Activated CD8-positive, alpha-beta memory T cell treated with anti-CD3 and anti-CD28 coated beads for 48 hours (primary cell): Measurements from ENCODE around the gene LLGL2.
"Not testable (repeated sequence)": the region's sequence is repeated elsewhere in the genome, so short reads cannot be mapped to it uniquely, and the experiment has no call there.

ENCODE experiments used
- DNase-seq, 3 experiments: peaks; one replicate each; pipeline ENCODE4 v3.0.0-alpha.2; 2020; ENCODE audit warnings: low read depth in 2 of 3, low spot score in 2 of 3

LLGL2 gene

DNA sequence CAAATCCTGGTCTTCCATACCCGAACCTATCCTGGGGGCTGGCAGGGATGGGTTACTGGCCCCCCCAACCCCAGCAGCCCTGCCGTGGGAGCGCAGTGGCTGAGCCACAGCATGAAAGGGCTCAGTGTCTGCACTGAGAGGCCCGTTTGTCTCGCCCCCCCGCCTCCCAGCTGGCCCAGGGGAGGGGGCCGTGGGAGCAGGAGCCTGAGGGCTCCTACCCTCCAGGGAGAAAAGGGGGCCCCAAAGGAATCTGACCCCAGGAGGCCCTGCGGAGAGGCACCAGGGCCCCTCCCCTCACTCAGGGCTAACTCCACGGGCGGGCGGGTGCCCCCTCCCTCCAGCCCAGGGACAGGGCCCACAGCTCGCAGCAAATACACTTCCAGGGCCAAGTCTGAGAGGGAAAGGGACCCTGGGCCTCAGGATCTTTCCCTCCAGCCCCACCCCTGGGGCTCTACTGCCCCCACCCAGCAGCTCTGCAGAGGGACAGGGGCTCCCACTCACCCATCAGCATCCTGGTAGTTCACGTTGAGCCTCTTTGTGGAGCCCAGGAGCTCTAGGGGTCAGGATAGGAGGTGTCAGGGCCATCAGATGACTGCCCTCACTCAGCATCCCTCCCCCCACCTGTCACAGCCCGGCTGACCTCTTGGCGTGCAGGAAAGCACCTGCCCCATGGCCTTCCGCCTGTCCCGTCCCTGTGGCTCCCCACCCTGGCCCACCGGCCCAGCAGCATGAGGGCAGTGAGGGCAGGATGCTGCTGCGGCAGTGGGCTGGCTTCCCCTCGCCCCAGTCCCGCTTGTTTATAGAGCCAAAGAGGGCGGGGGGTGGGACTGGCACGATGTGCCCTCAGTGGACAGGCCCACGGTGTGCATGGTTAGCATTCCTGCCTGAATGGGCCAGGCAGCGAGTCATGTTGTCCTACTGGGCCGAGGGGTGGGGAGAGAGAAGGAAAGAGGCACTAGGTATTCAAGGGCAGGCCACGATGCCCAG lies 17.5 kb upstream of the LLGL2 start:
- DNase-seq, result no peak

DNA sequence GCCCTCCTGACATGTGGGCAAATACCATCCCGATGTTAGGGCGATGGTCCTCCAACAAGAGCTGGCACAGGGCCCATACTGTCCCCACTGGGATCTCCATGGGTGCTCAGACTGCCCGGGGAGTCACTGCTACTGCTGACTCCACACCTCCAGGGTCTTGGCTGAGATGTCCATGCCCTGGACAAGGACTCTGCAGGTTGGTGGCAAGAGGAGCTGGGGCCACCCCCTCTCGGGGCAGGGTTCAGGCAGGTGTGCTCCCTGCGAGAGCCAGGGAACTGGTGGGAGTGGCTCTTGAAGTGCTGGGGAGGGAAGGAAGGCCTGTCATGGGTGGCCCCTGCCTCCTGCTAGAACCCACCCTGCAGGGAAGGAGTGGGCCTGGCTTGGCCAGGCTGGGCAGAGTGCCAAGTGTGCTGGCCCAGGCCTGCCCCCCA lies 16.6 kb upstream of the LLGL2 start:
- DNase-seq, result no peak

DNA sequence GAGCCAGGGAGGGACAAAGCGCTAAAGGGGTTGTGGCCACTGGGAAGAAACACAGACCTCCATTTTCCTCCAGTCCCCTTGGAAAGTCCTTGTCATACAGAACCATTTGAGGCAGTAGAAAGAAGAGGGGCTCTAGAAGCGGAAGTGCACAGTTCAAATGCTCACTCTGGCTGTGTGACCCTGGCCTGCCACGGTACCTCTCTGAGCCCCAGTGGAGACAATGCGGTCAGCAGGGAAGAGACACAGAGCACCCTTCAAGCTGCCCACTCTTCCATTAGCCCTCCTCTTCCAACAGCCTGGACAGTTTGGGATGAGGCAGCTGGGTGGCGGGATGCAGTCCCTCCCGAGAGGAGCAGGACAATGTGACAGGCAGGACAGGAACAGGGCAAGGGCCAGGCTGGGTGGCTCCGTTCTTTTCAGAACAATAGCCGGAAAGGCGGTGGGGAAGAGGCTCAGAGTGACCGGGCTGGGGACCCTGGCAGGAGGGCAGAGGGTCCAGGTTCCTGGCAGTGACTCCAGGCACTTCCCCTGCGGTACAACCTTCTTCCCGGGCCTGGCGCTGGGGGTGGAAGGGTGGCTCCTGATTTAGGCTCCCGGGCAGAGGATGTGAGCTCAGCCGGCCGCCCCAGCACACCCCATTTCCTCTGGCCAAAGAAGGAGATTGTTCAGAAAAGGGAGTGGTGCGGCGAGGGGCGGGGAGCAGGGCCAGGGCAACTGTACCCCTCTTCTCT lies 15.8 kb upstream of the LLGL2 start:
- no peak for DNase-seq

DNA sequence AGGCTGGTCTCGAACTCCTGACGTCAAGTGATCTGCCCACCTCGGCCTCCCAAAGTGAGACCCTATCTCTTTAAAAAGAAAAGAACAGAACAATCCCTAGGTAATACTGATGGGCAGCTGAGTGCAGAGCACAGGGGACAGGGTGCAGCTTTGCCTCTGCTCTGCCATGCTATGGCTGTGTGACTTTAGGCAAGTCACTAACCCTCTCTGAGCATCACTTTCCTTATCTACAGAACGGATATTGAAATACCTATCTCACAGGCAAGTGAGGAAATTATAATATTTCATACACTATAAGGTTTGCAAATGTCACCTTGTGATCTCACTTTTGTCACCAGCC lies 14.3 kb upstream of the LLGL2 start:
- DNase-seq, result no peak

DNA sequence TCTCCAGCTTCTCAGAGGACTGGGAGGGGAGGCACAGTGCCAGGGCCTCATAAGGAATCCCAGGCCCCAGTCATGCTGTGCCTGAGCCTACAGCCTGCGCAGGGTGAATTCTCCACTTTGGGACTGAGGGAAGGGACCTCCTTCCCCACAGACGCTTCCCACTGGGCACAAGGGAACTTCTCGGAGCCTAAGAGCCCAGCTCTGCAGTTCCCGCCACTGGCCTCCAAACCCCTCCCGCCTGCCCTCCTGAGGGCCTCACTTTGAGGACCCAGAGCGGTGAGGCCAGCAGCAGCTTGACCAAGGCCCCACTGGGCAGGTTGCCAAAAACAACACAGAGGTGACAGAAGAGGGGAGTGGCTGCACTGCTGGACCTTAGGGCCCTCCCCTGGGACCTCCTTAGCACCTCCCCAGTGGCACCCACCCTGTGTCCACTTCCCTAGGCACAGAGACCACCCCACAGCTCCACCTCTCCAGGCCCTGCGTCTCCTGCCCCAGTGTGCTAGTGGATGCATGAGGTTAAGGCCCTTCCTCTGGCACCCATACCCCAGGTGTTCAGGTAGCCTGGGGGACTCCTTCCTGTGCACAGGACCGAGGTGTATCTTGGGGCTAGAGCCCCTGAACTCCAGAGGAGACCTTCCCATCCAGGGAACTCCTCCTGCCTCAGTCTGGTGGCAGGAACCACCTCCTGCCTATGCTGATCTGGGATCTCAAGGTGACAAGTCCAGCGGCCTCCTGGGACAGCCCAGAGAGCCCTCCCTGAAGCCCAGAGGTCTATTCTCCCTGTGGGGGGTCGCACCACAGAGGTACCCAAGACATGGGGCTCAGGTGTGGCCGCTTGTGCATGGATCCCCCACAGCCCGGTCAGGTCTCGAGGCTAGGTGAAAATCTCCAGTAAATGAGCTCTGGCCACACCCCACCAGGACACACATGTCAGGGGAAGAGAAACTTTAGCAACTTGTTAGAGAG lies 13.6 kb upstream of the LLGL2 start:
- no peak for DNase-seq

DNA sequence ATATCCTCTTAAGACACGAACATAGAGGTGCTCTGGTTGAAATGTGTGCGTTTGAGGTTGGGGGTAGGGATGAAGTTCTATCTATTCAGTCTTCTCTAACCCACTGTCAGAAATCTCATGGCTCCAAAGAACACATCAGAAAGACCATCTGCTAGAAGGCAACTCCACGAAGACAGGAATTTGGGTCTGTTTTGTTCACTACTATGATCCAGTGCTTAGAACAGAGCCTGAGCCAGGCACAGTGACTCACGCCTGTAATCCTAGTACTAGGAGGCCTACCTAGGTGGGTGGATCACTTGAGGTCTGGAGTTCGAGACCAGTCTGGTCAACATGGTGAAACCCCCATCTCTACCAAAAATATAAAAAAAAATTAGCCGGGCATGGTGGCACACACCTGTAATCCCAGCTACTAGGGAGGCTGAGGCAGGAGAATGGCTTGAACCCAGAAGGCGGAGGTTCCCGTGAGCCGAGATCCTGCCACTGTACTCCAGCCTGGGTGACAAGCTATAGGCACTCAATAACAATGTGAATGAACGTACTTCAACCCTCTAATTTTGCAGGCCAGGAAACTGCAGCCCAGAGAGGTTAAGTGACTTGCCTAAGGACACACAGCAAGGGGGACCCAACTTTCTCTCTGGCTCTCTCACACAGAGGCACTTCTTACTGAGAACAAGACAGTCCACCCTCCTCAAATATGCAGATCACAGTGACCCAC lies 12.4 kb upstream of the LLGL2 start:
- no peak for DNase-seq

DNA sequence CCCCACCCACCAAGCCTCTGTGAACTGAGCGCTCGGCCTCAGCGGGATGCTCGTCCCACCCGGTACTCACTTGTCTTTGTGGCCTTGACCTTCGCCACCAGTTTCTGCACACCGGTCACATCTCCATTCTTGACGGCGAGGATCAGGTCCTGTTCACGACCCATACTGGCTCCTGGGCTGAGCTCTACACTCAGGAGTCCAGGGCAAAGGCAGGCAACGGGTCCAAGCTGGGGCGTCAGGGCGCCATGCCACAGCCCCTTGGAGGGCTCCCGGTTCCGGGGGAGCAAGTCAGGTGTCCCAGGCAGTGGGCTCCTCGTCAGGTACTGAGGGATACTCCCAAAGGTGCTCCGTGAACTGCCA lies 11.9 kb upstream of the LLGL2 start:
- no peak for DNase-seq

DNA sequence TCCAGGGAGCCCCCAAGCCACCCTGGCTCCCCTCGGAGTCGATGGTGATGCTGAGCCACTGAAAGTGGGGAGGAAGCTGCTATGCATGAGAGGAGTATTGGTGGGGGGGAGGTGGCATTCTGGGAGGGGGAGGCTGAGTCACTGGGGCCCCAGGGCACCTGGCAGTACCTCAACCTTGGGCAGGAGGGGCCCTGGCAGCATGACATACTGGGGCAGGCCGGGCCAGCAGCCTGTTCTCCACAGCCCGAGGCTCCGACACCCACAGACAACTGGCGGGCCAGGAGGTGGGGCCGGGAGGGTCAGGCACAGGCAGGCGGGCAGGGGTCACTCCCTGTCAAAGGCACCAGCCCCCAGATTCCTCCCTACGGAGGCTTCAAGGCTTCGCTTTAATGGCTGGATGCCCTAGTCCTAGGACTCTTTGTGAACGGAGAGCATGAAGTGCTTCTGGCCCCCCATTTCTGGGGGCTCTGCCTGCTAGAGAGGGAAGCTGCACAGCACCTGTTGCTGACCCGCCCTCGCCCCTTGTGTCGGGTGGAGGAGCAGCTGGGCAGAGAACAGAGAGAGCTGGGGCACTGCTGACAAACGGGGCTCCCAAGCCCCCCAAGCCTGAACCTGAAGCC lies 11.1 kb upstream of the LLGL2 start:
- no peak for DNase-seq

DNA sequence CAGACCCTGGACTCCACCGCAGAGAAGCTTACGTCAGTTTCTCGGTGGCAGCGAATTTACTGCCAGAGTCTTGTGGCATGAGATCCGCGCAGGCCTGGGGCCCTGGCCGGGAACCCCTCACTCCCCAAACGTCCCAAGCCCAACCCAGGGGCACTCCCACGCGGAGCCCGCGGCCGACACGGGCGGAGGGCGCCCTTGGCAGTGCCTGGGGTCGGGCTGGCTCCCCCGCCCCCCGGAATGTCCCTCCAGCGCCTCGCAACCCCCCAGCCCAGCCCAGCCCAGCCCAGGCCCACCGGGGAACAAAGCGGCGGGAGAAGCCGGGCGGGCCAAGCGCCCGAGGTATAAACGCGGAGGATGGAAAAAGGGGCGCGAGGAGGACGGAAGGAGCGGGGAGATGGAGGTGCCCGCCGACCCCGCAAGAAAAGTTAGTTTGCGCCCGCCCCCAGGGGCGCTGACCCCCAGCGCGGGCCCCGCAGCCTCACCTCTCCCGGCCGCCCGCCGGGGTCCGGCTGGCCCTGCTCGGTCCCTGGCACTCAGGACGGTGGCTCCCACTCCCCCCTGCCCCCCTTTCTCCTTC lies 10.5 kb upstream of the LLGL2 start:
- DNase-seq, result no peak

DNA sequence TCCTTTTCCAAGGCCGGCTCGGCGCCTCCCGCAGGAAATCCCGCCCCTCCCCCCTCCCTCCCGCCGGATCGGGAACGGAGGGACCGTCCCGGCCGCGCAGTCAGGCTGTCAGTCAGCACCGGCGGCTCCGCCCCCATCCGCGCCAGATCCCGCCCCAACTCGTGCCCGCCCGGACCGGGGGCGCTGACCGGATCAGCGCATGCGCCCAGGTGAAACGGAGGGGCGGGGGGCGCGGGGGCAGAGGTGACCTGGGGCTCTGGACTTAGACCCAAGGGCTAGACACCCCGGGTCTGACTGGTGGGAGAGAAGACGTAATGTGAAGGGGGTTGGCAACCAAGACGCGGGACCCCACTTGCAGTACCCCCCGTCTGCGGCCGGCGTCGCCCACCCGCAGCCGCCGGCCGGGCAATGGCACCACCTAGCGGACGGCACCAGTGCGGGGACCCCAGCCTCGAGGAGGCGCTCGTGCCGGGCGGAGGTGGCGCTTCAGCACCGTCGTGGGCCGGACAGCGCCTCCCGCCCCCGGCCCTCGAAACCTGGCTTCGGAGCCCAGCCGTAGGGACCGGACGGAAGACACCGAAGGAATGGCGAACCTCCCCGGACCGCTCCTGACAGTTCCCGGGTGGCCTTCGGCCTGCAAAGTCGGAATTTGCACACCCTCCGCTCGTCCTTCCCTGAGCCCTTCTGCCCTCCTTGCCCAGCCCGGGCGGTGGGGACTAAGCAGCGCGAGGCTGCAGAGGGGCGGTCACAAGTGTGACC lies 9.8 kb upstream of the LLGL2 start, which contains the start of gene CASKIN2:
TSS of gene CASKIN2 (minus strand) at position 42 of the 759 bp plus-strand sequence. CDS start 1,733 bp downstream, outside the sequence.
- DNase-seq, result peak; percentile 71 to 93 (median 78)

DNA sequence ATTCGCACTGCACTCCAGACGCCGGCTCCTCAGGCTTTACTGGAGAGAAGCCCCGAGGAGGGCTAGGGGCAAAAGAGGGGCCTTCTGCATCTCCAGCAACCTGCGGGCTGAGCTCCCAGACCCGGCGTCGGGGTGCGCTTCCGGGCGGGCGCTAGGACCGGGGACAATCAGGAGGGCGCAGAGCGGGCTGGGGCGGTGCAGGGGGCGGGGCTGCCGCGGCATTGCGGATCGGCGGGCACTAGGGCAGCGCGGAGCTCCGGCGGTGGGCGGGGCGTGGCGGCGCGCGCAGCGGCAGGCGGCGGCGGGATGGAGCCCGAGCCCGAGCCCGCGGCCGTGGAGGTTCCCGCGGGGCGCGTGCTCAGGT lies 9.3 kb upstream of the LLGL2 start, which contains the start of gene TSEN54:
TSS of gene TSEN54 (plus strand) at position 274 of the 364 bp plus-strand sequence. CDS start at position 307, 33 bp downstream.
- DNase-seq, result peak; percentile 89 to 90 (median 89)

DNA sequence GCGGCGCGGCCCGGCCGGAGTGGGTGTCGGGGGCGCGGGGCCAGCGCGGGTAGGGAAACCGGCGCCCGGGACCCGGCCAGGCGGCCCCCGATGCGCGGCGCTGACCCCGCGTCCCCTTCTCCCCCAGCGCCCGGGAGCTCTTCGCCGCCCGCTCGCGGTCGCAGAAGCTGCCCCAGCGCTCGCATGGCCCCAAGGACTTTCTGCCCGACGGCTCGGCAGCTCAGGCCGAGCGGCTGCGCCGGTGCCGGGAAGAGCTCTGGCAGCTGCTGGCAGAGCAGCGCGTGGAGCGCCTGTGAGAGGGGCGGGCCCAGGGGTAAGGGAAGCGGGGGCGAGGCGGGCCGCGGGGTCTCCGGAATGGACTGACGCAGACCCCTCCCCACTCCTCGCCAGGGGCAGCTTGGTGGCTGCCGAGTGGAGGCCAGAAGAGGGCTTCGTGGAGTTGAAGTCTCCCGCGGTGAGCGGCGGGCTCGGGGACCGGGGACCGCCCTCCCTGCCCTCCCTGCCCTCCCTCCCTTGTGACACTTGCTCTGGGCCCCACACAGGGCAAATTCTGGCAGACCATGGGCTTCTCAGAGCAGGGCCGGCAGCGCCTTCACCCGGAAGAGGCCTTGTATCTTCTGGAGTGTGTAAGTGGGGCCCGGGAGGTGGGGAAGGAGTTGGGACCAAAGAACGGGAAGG lies 8.7 kb upstream of the LLGL2 start:
- no peak for DNase-seq

DNA sequence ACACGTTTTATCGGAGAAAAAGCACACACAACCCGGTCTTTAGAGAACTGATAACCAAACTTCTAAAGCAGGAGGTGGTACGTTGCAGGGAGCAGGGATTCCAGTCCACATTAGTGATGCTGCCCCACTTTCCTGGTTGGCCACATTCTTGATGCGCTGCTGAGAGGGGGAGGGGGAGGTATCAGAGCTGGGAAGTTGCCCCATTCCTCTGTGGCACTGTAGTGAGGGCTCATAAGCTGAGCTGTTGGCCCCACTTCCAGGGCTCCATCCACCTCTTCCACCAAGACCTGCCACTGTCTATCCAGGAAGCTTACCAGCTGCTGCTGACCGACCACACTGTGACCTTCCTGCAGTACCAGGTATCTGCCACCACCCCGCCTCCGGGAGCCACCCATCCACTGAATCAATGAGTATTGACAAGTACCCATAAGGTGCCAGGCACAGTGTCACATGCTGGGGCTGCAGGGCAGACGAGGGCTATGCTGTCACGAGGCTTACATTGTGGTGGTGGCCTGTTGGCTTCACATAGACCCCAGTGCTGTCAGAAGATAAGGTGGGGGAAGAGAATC lies 8.1 kb upstream of the LLGL2 start:
- DNase-seq, result no peak

DNA sequence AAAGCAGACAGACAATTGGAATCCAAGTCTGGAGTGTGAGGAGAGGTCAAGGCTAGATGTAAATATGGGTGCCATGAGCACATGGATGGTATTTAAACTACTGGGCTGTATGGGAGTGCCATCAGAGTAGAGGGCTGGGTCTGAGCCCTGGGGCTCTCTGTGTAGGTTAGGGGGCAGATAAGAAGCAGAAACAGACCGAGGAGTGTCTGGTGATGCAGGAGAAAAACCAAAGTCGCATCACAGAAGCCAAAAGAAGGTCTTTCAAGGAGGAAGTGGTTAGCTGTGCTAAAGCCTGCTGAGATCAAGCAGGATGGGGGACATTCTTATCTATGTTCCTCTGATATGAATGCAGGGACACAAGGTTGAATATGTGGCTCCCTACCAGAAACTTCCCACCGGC lies 7.3 kb upstream of the LLGL2 start:
- DNase-seq, result no peak

DNA sequence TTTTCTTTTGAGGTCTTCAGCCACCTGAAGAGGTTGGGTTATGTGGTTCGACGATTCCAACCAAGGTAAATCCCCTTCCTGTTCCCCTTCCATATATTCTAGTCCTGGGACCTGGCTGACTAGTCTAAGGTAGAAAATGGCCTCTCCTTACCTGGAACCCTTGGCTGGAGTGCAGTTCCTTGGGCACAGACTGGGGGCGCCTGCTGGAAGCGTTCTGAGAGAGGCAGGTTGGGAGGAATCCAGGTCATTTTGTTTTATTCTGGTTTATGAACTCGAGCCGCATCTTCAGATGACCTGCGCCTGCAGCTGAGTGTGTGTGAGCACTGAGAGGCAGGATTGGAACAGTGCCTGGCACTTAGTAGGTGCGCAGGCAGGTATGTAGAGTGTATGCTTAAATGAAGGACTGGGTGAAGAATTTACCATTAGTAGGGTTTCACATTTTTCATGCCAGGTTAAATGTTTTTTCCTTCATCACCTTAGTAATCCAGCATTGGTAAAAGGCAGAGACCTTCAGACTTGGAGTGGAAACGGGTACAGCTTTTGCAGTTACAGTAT lies 6.4 kb upstream of the LLGL2 start:
- no peak for DNase-seq

DNA sequence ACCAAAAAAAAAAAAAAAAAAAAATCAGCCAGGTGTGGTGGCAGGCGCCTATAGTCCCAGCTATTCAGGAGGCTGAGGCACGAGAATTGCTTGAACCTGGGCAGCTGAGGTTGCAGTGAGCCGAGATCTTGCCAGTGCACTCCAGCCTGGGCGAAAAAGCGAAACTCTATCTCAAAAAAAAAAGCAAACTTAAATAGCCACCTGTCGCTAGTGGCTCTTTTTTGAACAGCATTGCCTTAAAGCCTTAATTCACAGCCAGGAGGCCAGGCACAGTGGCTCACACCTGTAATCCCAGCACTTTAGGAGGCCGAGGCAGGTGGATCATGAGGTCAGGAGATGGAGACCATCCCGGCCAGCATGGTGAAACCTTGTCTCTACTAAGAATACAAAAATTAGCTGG lies 5.1 kb upstream of the LLGL2 start:
- DNase-seq, result not testable (repeated sequence)

DNA sequence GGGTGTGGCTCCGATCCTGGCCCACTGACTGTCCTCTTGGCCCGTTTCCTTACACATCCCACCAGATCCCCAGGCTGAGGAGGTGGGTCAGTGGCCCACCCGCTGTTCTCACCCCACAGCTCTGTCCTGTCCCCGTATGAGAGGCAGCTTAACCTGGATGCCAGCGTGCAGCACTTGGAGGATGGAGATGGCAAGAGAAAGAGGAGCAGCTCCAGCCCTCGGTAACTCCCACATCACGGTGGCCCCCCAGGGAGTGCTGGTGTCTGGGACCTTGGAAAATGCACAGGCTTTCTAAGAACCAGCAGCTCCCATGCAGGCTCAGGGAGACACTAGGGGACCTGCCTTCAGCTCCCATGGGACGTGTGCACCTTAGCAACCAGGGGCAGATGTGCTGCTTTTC lies 4.2 kb upstream of the LLGL2 start:
- DNase-seq, result no peak
